ENCODE results near the gene THAP3.

Gene THAP3

DNA sequence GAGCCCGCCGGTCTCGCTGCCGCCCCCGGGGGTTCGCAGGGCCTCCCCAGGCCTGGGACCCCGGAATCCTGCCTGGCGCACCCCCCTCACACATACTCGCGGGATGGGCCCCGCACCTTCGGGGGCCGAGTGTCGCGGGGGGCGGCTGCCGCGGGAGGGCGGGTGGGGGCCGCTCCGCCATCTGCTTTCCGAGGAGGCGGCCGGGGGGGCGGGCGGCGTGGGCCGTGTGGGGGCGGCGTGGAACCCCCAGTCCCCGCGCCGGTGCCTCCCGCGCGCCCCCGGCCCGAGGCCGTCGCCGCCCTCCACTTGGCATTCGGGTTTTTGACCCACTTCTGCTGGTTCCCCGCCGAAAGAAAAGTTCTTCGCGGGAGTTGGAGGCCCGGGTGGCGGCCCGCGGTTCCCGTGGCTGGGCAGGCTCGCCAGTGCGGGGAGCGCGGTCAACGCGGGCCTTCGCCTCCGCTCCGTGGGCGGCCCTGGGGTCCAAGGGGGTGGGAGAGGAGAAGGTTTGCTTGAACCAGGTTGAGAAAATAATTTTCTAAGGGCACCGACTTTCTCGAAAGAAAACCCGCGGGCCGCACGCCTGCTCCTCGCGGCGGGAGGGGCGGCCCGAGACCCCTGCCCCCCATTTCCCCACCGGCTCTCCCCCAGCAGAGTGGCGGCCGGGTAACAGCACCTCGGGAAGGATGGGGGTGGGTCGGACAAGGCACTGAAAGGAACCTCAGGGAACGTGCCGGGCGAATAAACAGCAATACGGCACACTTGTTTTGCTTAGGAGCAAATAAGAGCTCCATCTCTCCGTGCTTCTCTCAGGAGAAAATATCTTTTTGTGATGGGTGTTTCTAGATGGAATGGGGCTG lies 9.5 kb upstream of the THAP3 start:
- H3K4me3 ChIP-seq (ENCODE audit: low read depth, low read length), result peak overlapping the region; percentile 77
- TF ChIP-seq, protein P1, sequence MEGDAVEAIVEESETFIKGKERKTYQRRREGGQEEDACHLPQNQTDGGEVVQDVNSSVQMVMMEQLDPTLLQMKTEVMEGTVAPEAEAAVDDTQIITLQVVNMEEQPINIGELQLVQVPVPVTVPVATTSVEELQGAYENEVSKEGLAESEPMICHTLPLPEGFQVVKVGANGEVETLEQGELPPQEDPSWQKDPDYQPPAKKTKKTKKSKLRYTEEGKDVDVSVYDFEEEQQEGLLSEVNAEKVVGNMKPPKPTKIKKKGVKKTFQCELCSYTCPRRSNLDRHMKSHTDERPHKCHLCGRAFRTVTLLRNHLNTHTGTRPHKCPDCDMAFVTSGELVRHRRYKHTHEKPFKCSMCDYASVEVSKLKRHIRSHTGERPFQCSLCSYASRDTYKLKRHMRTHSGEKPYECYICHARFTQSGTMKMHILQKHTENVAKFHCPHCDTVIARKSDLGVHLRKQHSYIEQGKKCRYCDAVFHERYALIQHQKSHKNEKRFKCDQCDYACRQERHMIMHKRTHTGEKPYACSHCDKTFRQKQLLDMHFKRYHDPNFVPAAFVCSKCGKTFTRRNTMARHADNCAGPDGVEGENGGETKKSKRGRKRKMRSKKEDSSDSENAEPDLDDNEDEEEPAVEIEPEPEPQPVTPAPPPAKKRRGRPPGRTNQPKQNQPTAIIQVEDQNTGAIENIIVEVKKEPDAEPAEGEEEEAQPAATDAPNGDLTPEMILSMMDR (IDR thresholded peaks at IDR 0.05; ENCODE audit: low read depth, low read length), result no peak

DNA sequence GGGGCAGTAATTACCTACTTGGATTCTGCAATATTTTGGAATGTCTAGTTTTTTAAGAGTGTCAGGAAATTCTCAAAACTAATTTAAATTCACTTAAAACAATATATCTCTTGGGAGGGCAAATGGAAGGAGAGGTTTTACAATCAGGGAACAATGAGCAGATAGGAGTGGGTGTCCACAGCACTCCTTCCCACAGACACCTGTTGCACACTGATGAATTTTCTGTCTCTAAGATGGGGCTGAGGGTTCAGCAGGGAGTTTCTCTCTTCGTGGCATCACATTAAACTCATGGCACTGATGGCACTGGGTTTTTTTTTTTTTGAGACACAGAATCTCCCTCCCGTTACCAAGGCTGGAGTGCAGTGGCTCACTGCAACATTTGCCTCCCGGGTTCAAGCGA lies 5.6 kb upstream of the THAP3 start:
- no peak overlapping the region for H3K4me3 ChIP-seq (ENCODE audit: low read depth, low read length)
- TF ChIP-seq, protein P1 (IDR thresholded peaks at IDR 0.05; ENCODE audit: low read depth, low read length), result no peak

DNA sequence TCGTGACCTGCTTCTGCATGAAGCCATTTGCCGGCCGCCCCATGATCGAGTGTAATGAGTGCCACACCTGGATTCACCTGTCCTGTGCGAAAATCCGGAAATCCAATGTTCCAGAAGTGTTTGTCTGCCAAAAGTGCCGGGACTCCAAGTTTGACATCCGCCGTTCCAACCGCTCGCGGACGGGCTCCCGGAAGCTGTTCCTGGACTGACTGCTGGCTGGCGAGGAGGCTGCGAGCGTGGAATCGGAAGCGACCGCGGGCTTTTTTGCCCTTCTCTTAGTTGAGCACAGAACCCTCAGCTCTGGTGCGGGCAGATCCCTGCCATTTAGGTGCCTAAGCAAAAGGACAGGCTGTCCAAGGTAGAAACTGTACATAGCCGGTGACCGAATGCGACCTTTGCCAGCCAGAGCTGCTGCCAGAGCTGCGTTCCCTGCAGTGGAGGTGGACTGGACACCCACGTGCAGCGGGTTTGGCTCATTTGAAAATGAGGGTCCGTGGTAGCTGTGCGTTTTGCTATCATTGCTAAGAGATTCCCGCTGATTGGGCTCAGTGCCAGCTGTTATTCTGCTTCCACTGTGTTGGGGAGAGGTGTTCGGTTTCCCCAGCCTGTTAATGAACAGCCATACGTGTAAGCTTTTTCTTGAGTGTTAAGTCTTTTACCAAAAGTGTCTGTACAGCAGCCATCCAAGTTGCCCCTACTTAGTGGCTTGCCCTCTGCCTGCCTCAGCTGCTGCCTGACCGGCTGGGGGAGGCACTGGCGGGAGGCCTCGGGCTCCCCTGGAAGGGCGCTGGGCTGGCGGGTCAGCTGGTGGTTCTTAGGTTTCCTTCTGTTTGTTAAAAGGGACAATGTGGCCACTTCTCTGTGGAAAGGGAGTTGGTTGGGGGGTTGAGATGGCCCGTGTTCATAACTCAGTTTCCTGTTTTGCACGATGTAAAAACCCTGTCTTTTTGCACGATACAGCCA lies 3.0 kb upstream of the THAP3 start:
- no peak overlapping the region for H3K4me3 ChIP-seq (ENCODE audit: low read depth, low read length)

DNA sequence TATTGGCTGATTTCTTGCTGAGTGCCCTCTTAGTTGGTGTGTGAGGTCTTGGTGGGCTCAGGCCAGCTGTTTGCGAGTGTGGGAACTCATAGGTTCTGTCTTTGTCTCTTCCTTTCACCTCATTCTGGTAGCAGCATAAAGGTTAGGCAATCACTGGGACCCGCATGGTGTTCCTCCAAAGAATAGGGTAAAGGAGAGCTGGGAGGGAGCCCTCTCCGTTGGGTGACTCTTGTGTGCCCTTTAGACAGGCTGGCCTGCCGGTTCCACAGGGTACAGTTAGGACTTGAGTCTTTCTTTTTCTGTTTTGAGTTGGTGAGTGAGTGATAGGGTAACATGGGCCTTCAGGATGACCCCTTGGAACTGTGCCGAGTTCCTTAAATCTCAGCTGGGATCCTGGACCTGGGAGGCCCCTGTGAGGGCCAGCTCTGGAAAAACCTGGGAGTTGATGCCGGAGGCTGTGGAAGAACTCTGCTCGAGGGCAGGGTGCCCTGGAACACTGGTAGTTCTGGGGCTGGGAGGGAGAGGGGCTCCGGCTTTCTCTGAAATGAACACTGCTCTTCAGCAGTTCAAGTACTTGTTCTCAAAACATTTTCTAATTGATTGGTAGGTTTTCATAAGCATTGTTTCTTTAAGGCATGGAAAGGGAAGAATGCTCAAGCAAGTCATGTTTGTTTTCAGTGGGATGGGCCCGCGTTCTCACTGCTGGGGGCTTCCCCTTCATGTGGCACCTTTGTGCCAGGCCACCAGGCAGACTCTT lies 2.1 kb upstream of the THAP3 start:
- TF ChIP-seq, protein P1 (IDR thresholded peaks at IDR 0.05; ENCODE audit: low read depth, low read length), result no peak
- no peak overlapping the region for H3K4me3 ChIP-seq (ENCODE audit: low read depth, low read length)

More for the DNA sequence above, 3.0 kb upstream of the THAP3 start:
- TF ChIP-seq, protein P1 (IDR thresholded peaks at IDR 0.05; ENCODE audit: low read depth, low read length), result no peak

DNA sequence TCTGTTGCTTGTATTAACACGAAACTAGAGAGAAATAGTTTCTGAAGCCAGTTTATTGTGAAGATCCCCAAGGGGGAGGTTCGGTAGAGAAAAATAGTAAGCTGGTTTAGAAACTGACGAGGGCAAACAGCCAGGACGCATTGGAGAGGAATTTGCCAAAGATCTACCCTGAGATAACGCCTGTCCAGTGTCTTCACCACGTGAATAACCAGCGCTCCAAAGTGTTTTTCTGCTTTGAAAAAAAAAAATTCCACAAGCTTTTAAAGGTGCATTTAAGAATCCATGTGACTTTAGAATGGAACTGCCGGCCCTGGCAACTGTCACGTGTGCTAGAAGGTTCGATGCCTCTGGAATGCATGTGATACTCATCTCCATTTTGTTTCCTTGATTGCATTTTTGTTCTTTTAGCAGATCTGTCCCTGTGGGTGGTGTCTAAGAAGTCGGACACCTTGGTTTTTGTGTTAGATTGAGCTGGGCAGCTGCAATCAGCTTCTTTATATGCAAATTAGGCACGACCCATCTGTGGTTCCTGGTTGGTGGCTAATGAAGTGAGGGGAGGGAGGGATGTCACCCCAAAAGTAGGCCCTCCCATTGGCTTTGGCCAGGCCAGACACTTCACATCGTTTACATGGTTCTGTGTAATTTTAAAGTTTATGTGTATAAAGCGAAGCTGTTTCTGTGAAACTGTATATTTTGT lies 1.3 kb upstream of the THAP3 start:
- TF ChIP-seq, protein P1 (IDR thresholded peaks at IDR 0.05; ENCODE audit: low read depth, low read length), result no peak
- H3K4me3 ChIP-seq (ENCODE audit: low read depth, low read length), result no peak overlapping the region

DNA sequence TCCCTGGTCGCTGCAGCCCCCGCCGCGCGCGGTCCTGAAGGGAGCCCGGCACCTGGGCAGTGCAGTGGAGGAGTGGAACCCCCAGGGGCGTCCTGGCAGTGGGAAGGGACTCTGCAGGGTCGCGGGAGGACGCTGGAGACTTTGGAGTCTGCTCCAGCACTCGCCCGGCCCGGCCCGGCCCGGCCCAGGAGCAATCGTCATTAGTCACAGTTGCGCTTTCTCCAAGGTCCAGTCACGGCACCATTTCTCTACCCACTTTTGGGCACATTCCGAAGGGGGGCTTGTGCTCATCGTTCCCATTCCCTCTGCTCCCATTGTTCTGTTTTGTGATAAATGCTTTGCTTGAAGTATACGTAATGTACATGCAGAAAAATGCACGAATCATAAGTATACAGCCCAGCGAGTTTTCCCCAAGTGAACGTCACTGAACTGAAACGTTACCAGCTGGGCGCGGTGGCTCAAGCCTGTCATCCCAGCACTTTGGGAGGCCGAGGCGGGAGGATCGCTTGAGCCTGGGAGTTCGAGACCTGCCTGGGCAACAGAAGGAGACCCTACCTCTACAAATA lies 999 bp downstream of the THAP3 start:
- TF ChIP-seq, protein P1 (IDR thresholded peaks at IDR 0.05; ENCODE audit: low read depth, low read length), result no peak
- peak overlapping the region; percentile 79 for H3K4me3 ChIP-seq (ENCODE audit: low read depth, low read length)

Measured in WI38 (cell line).